Neural progenitor cell (in vitro differentiated cells): ENCODE results near the gene CTXN1. TPM values are rescaled to one million over a fixed set of nuclear protein-coding genes. Genes with fewer than 3 reads are reported as not detected.
A peak's percentile ranks its signal among the peaks of the same experiment; 100 is the strongest.

Experiments used
- DNase-seq: peaks from one replicate; pipeline ENCODE4 v3.0.0-alpha.2; 2016; ENCODE audit warnings: low spot score
- H2AFZ ChIP-seq: fragments of 200-600 bp; sonication (generic); replicated peaks from 2 replicates; pipeline ENCODE4 v1.6.1; 2016; ENCODE audit warnings: antibody characterized with exemption
- H3F3A ChIP-seq: fragments of 200-600 bp; sonication (generic); 2 replicates; pipeline ENCODE4 v1.6.1; 2016; ENCODE audit warnings: antibody characterized with exemption, low read depth
- H3K27ac ChIP-seq: fragments of 200-600 bp; sonication (generic); 2 replicates; pipeline ENCODE4 v1.5.1; 2016; ENCODE audit warnings: mild to moderate bottlenecking
- H3K27me3 ChIP-seq: fragments of 200-600 bp; sonication (generic); 2 replicates; pipeline ENCODE4 v1.6.1; 2016; ENCODE audit warnings: mild to moderate bottlenecking, moderate library complexity
- H3K36me3 ChIP-seq: fragments of 200-600 bp; sonication (generic); 2 replicates; pipeline ENCODE4 v1.5.1; 2016
- H3K4me1 ChIP-seq: fragments of 200-600 bp; sonication (generic); 2 replicates; pipeline ENCODE4 v1.6.1; 2016; ENCODE audit warnings: mixed run types
- H3K4me2 ChIP-seq: fragments of 200-600 bp; sonication (generic); 2 replicates; pipeline ENCODE4 v1.6.1; 2016
- H3K4me3 ChIP-seq: fragments of 200-600 bp; sonication (generic); 2 replicates; pipeline ENCODE4 v1.5.1; 2016
- H3K79me2 ChIP-seq: fragments of 200-600 bp; sonication (generic); 2 replicates; pipeline ENCODE4 v1.6.1; 2016; ENCODE audit warnings: low read depth
- H3K9ac ChIP-seq: fragments of 200-600 bp; sonication (generic); 2 replicates; pipeline ENCODE4 v1.6.1; 2016
- H3K9me3 ChIP-seq: fragments of 200-600 bp; sonication (generic); 2 replicates; pipeline ENCODE4 v1.5.1; 2016; ENCODE audit warnings: low read depth
- H4K20me1 ChIP-seq: fragments of 200-600 bp; sonication (generic); 2 replicates; pipeline ENCODE4 v1.6.1; 2016; ENCODE audit warnings: low read depth
- H3K27ac Mint-ChIP-seq: 3 replicates; pipeline ENCODE4 v1.8.0; 2021; ENCODE audit warnings: mixed read lengths
- H3K27me3 Mint-ChIP-seq: 2 replicates; pipeline ENCODE4 v1.8.0; 2022; ENCODE audit warnings: low read depth, mild to moderate bottlenecking, inconsistent platforms, moderate library complexity, mixed read lengths; ENCODE audit not compliant: insufficient read depth
- H3K36me3 Mint-ChIP-seq: 3 replicates; pipeline ENCODE4 v1.8.0; 2021; ENCODE audit warnings: mixed read lengths
- H3K4me1 Mint-ChIP-seq: 3 replicates; pipeline ENCODE4 v1.8.0; 2021; ENCODE audit warnings: mixed read lengths
- H3K4me3 Mint-ChIP-seq: 3 replicates; pipeline ENCODE4 v1.8.0; 2021; ENCODE audit warnings: mild to moderate bottlenecking, moderate library complexity, mixed read lengths
- H3K9me3 Mint-ChIP-seq: 3 replicates; pipeline ENCODE4 v1.8.0; 2020; ENCODE audit warnings: mixed read lengths
- EZH2 ChIP-seq: fragments of 200-600 bp; sonication (generic); IDR thresholded peaks from 2 replicates; pipeline ENCODE4 v1.6.1; 2017; ENCODE audit warnings: antibody characterized with exemption, mild to moderate bottlenecking, moderate library complexity
- EZH2phosphoT487 ChIP-seq: fragments of 200-600 bp; sonication (generic); IDR thresholded peaks from 2 replicates; pipeline ENCODE4 v1.6.1; 2017; ENCODE audit warnings: antibody characterized with exemption
- total RNA-seq: library from RNA; depleted of rRNA; stranded (reverse); fragments of >200 nt; gene quantifications from 2 replicates; pipeline ENCODE4 v1.2.3, GENCODE V29; 2015; ENCODE audit warnings: low replicate concordance
- TF ChIP-seq, protein P1 (sequence below): fragments of 200-600 bp; sonication (generic); IDR thresholded peaks from 2 replicates; pipeline ENCODE4 v1.5.1; 2017; ENCODE audit warnings: antibody characterized with exemption, mild to moderate bottlenecking

CTXN1 gene
- total RNA-seq: 3.7 and 34.3 TPM in 2 replicates

DNA sequence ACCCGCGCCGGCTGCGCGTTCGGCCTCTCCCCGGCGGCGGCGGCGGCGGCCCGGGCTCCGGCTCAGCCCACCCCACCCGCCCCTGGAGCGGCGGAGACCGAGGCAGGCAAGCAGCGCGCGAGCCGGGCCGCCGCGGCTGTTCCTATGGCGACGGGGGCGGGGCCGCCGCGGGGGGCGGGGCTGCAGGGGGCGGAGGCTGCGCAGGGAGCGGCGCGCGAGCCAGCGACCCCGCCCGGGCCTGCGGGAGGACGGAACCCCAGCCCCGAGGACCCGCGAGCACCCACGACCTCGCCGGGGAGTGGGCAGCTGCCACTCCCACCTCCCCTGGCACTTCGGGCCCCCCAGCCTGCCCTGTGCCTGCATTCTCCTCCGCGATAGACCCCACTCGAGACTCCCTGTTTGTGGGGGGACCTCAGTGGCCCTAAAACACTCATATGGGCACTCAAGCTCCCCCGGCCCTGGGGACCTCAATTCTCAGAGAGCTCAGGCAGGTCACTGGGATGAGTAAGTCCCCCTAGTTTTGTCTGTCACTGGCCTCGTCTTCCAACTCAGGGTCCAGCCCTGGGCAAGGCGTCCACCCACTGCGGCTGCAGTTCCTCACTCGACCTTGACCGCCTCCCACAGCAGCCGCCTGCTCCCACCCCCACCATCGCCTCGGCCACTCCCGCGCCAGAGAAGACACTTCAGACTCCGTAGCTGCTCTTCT, at the start of gene CTXN1:
Gene CTXN1, minus strand, starts transcription at position 115 of the 706 bp plus-strand sequence. CDS start 597 bp downstream, outside the sequence.
- no peak within 1 kb of the TSS for H2AFZ ChIP-seq
- H3K4me3 Mint-ChIP-seq: peak within 1 kb of the TSS; percentile 95
- DNase-seq: peak; percentile 91
- peak within 1 kb of the TSS; percentile 97 for H3K27ac Mint-ChIP-seq
- H3K4me1 ChIP-seq: peaks cover 4% of the 10 kb centered on the region
- no peaks in the 10 kb centered on the region for H3K36me3 ChIP-seq
- no peak within 1 kb of the TSS for H3K9ac ChIP-seq
- peak within 1 kb of the TSS; percentile 60 for H3K4me3 ChIP-seq
- H4K20me1 ChIP-seq: peaks cover 61% of the 10 kb centered on the region
- no peaks in the 10 kb centered on the region for H3K9me3 Mint-ChIP-seq
- peaks cover 34% of the 10 kb centered on the region for H3K4me1 Mint-ChIP-seq
- peaks cover 13% of the 10 kb centered on the region for H3K27me3 Mint-ChIP-seq
- H3K27me3 ChIP-seq: no peaks in the 10 kb centered on the region
- H3K9me3 ChIP-seq: no peaks in the 10 kb centered on the region
- peaks cover 8% of the 10 kb centered on the region for H3K79me2 ChIP-seq
- peak within 1 kb of the TSS; percentile 84 for H3K4me2 ChIP-seq
- TF ChIP-seq EZH2phosphoT487 (no peak), EZH2 (no peak)
- TF ChIP-seq, protein P1, sequence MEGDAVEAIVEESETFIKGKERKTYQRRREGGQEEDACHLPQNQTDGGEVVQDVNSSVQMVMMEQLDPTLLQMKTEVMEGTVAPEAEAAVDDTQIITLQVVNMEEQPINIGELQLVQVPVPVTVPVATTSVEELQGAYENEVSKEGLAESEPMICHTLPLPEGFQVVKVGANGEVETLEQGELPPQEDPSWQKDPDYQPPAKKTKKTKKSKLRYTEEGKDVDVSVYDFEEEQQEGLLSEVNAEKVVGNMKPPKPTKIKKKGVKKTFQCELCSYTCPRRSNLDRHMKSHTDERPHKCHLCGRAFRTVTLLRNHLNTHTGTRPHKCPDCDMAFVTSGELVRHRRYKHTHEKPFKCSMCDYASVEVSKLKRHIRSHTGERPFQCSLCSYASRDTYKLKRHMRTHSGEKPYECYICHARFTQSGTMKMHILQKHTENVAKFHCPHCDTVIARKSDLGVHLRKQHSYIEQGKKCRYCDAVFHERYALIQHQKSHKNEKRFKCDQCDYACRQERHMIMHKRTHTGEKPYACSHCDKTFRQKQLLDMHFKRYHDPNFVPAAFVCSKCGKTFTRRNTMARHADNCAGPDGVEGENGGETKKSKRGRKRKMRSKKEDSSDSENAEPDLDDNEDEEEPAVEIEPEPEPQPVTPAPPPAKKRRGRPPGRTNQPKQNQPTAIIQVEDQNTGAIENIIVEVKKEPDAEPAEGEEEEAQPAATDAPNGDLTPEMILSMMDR: no peak
- peaks cover 45% of the 10 kb centered on the region for H3F3A ChIP-seq
- peaks cover 7% of the 10 kb centered on the region for H3K36me3 Mint-ChIP-seq
- no peak within 1 kb of the TSS for H3K27ac ChIP-seq

DNA sequence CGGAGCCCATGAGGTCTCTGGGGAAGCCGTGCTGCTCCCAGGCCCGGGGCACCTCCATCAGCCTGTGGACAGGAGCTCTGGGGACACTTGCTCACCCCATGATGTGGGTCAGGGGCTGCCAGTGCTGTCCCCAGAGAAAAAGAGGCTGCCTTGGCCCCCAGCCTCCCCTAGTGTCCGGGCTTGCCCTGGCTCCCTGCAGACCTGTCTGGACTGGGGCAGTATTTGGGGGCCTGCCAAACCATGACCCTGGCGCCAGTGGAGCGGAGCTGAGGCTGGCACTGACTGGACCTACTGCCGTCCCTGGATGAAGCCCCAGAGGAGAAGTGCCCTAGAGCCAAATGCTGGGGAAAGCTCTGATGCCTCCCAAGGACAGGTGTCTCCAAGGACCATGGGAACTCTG, 49.1 kb upstream of the CTXN1 start:
- no peak overlapping the region for H3K9ac ChIP-seq

DNA sequence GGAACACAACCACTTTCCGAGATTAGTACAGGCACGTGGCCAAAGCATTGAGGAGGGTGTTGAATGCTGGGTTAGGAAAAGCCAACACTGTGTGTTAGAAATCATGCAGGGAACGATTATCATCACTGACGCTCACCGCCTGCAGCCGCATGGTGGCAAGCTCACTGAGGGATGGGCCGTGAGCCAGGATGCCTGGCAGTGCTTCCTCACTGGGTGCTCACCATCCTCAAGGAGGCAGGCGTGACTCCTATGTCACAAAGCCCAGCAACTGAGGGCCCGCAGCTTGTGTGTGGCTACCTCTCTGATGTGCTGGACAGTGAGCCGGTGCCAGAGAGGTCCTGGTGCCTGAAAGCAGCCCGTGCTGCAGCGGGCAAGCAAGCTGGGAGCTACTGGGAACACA, 47.9 kb upstream of the CTXN1 start:
- no peak overlapping the region for H3K27ac ChIP-seq
- H3K9me3 ChIP-seq: no peaks in the 10 kb centered on the region
- no peak for TF ChIP-seq EZH2phosphoT487
- TF ChIP-seq EZH2: no peak
- TF ChIP-seq, protein P1: no peak
- no peaks in the 10 kb centered on the region for H3K9me3 Mint-ChIP-seq
- H3K27ac Mint-ChIP-seq: no peak overlapping the region
- H4K20me1 ChIP-seq: peaks cover 75% of the 10 kb centered on the region
- H3K79me2 ChIP-seq: peaks cover 18% of the 10 kb centered on the region
- no peak overlapping the region for H3K9ac ChIP-seq
- peaks cover 18% of the 10 kb centered on the region for H3K36me3 Mint-ChIP-seq
- H2AFZ ChIP-seq: no peak overlapping the region
- H3K4me3 ChIP-seq: no peak overlapping the region
- H3K27me3 Mint-ChIP-seq: peaks cover 2% of the 10 kb centered on the region
- H3K4me2 ChIP-seq: no peak overlapping the region
- no peaks in the 10 kb centered on the region for H3K36me3 ChIP-seq
- H3K4me1 ChIP-seq: no peaks in the 10 kb centered on the region
- peaks cover 14% of the 10 kb centered on the region for H3F3A ChIP-seq
- no peaks in the 10 kb centered on the region for H3K27me3 ChIP-seq
- H3K4me3 Mint-ChIP-seq: no peak overlapping the region
- no peaks in the 10 kb centered on the region for H3K4me1 Mint-ChIP-seq
- no peak for DNase-seq

More for the DNA sequence above, 49.1 kb upstream of the CTXN1 start:
- Histone ChIP-seq H3F3A (peaks cover 14% of the 10 kb centered on the region), H3K79me2 (peaks cover 16% of the 10 kb centered on the region), H4K20me1 (peaks cover 75% of the 10 kb centered on the region), H3K27ac (no peak overlapping the region), H3K4me2 (no peak overlapping the region), H3K27me3 (no peaks in the 10 kb centered on the region), H2AFZ (no peak overlapping the region), H3K4me3 (no peak overlapping the region), H3K36me3 (no peaks in the 10 kb centered on the region), H3K9me3 (no peaks in the 10 kb centered on the region), H3K4me1 (no peaks in the 10 kb centered on the region)
- no peaks in the 10 kb centered on the region for H3K9me3 Mint-ChIP-seq
- no peak for DNase-seq
- H3K36me3 Mint-ChIP-seq: peaks cover 17% of the 10 kb centered on the region
- peaks cover 3% of the 10 kb centered on the region for H3K27me3 Mint-ChIP-seq
- TF ChIP-seq EZH2phosphoT487 (no peak), EZH2 (no peak)
- TF ChIP-seq, protein P1: no peak
- H3K4me3 Mint-ChIP-seq: no peak overlapping the region
- no peaks in the 10 kb centered on the region for H3K4me1 Mint-ChIP-seq
- no peak overlapping the region for H3K27ac Mint-ChIP-seq
